WTC11 (cell line): Measurements from ENCODE around the gene RFC2. TPM values are rescaled to one million over a fixed set of nuclear protein-coding genes. Genes with fewer than 3 reads are reported as not detected.
"Not testable (repeated sequence)": the region's sequence is repeated elsewhere in the genome, so short reads cannot be mapped to it uniquely, and the experiment has no call there.

ENCODE experiments used
- ATAC-seq: fragments of 200-7000 bp; cut with Tn5 transposase; 2 replicates; pipeline ENCODE4 v1.10.0; 2021; ENCODE audit warnings: mild to moderate bottlenecking, moderate library complexity
- CTCF ChIA-PET: fragments of 300-600 bp; sonication (Branson Sonifier 250); formaldehyde crosslinking; loops from one replicate; lab custom pipeline; 2021; ENCODE audit warnings: antibody characterized with exemption; lab: Charles Lee
- POLR2A ChIA-PET: fragments of 350-600 bp; sonication (Branson Sonifier 250); formaldehyde crosslinking; loops from one replicate; lab custom pipeline; 2021; ENCODE audit warnings: antibody characterized with exemption; lab: Charles Lee
- DNase-seq: peaks from one replicate; pipeline ENCODE4 v3.0.0; 2021; ENCODE audit warnings: low spot score
- H3K27ac Mint-ChIP-seq: 2 replicates; pipeline ENCODE4 v1.8.0; 2021; ENCODE audit warnings: mixed read lengths
- H3K27me3 Mint-ChIP-seq: 2 replicates; pipeline ENCODE4 v1.8.0; 2021; ENCODE audit warnings: low read depth, mild to moderate bottlenecking, moderate library complexity, mixed read lengths
- H3K36me3 Mint-ChIP-seq: 2 replicates; pipeline ENCODE4 v1.8.0; 2021; ENCODE audit warnings: mixed read lengths
- H3K4me1 Mint-ChIP-seq: 2 replicates; pipeline ENCODE4 v1.8.0; 2022; ENCODE audit warnings: mixed read lengths
- H3K4me3 Mint-ChIP-seq: 2 replicates; pipeline ENCODE4 v1.8.0; 2021; ENCODE audit warnings: mild to moderate bottlenecking, moderate library complexity, mixed read lengths
- H3K9me3 Mint-ChIP-seq: 2 replicates; pipeline ENCODE4 v1.8.0; 2021; ENCODE audit warnings: mixed read lengths
- ATF1 ChIP-seq: sonication (generic); formaldehyde crosslinking; IDR thresholded peaks from 2 replicates; pipeline ENCODE4 v1.8.1; 2023; ENCODE audit warnings: mild to moderate bottlenecking, moderate library complexity, missing genetic modification reagents
- E2F4 ChIP-seq: sonication (generic); formaldehyde crosslinking; IDR thresholded peaks from 2 replicates; pipeline ENCODE4 v1.8.1; 2022; ENCODE audit warnings: low read depth, mild to moderate bottlenecking, moderate library complexity, missing genetic modification reagents, borderline replicate concordance
- ESRRA ChIP-seq: sonication (generic); formaldehyde crosslinking; IDR thresholded peaks from 2 replicates; pipeline ENCODE4 v1.8.1; 2022; ENCODE audit warnings: mild to moderate bottlenecking, missing genetic modification reagents, borderline replicate concordance
- FOXJ3 ChIP-seq: sonication (generic); formaldehyde crosslinking; IDR thresholded peaks from 2 replicates; pipeline ENCODE4 v1.9.0; 2021; ENCODE audit warnings: missing genetic modification reagents, mild to moderate bottlenecking, borderline replicate concordance
- FOXP1 ChIP-seq: sonication (generic); formaldehyde crosslinking; IDR thresholded peaks from 2 replicates; pipeline ENCODE4 v1.8.0; 2022; ENCODE audit warnings: missing genetic modification reagents, mild to moderate bottlenecking, moderate library complexity, borderline replicate concordance
- HMGXB4 ChIP-seq: sonication (generic); formaldehyde crosslinking; IDR thresholded peaks from 2 replicates; pipeline ENCODE4 v1.8.1; 2023; ENCODE audit warnings: mild to moderate bottlenecking, moderate library complexity, missing genetic modification reagents
- PREB ChIP-seq: sonication (generic); formaldehyde crosslinking; IDR thresholded peaks from 2 replicates; pipeline ENCODE4 v1.8.1; 2022; ENCODE audit warnings: mild to moderate bottlenecking, missing genetic modification reagents, moderate library complexity, borderline replicate concordance
- PRRX2 ChIP-seq: fragments of 250-450 bp; sonication (Bioruptor Pico); IDR thresholded peaks from 2 replicates; pipeline ENCODE4 v1.8.0; 2021; ENCODE audit warnings: mild to moderate bottlenecking
- RORB ChIP-seq: fragments of 250-450 bp; sonication (Bioruptor Pico); IDR thresholded peaks from 2 replicates; pipeline ENCODE4 v1.9.0; 2021; ENCODE audit warnings: mild to moderate bottlenecking
- SMAD4 ChIP-seq: sonication (generic); formaldehyde crosslinking; IDR thresholded peaks from 2 replicates; pipeline ENCODE4 v1.8.0; 2022; ENCODE audit warnings: mild to moderate bottlenecking, missing genetic modification reagents
- TEAD1 ChIP-seq: sonication (generic); formaldehyde crosslinking; IDR thresholded peaks from 2 replicates; pipeline ENCODE4 v1.8.0; 2022; ENCODE audit warnings: mild to moderate bottlenecking, missing genetic modification reagents
- USF2 ChIP-seq: sonication (generic); formaldehyde crosslinking; IDR thresholded peaks from 2 replicates; pipeline ENCODE4 v1.8.1; 2023; ENCODE audit warnings: mild to moderate bottlenecking, missing genetic modification reagents, moderate library complexity
- ZNF219 ChIP-seq: sonication (generic); formaldehyde crosslinking; IDR thresholded peaks from 2 replicates; pipeline ENCODE4 v1.8.0; 2023; ENCODE audit warnings: missing genetic modification reagents, mild to moderate bottlenecking, borderline replicate concordance
- ZNF671 ChIP-seq: fragments of 250-450 bp; sonication (Bioruptor Pico); IDR thresholded peaks from 2 replicates; pipeline ENCODE4 v1.8.0; 2021; ENCODE audit warnings: mild to moderate bottlenecking
- total RNA-seq: library from RNA; stranded (reverse); gene quantifications from 3 replicates; pipeline ENCODE4 v1.2.3, GENCODE V29; 2021

RFC2 gene
- total RNA-seq, 1 experiment from 2014 or later, result 80.7 TPM

DNA sequence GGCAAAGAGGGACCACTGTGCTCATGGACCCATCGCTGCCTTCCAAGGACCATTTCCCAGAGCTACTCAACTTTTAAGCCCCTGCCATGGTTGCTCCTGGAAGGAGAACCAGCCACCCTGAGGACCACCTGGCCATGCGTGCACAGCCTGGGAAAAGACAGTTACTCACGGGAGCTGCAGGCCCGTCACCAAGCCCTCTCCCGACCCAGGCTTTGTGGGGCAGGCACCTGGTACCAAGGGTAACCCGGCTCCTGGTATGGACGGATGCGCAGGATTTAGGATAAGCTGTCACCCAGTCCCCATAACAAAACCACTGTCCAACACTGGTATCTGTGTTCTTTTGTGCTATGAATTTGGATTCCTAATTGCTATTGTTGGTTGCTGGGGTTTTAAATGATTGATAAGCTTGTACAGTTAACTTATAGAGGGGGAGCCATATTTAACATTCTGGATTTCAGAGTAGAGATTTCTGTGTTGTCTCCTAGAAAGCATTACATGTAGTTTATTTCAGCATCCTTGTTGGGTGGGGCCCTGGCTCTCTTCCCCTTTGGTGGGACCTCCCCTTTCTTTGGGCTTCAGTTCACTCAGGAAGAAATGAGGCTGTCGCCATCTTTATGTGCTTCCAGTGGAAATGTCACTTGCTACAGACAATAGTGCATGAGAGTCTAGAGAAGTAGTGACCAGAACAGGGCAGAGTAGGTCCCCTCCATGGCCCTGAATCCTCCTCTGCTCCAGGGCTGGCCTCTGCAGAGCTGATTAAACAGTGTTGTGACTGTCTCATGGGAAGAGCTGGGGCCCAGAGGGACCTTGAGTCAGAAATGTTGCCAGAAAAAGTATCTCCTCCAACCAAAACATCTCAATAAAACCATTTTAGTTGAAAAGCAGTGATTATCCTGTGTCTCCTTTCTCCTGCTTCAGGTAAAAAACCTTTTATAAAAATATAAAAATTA lies 25.0 kb downstream of the RFC2 start:
- H3K27me3 Mint-ChIP-seq, result no peaks in the 10 kb centered on the region; the same call in 1 of the 2 replicates
- no peak overlapping the region for H3K27ac Mint-ChIP-seq
- H3K36me3 Mint-ChIP-seq, result peaks cover 41% of the 10 kb centered on the region
- no peak for ATAC-seq
- H3K4me1 Mint-ChIP-seq, result no peaks in the 10 kb centered on the region
- TF ChIP-seq RORB (CRISPR knock-in tag), result no peak
- TF ChIP-seq, all 79 proteins: peak for 0
- Mint-ChIP-seq H3K9me3 (no peaks in the 10 kb centered on the region), H3K4me3 (no peak overlapping the region)
- POLR2A ChIA-PET, result interaction anchor here (0.6 kb wide), 1 partner anchor 12 kb away, joined by 3 read pairs; no protein-coding TSS in a partner anchor
- DNase-seq, result no peak
- CTCF ChIA-PET, result interaction anchor here (1.0 to 3.1 kb wide), 2 partner anchors 172 to 176 kb away, joined by 3 to 11 read pairs; no protein-coding TSS in a partner anchor

DNA sequence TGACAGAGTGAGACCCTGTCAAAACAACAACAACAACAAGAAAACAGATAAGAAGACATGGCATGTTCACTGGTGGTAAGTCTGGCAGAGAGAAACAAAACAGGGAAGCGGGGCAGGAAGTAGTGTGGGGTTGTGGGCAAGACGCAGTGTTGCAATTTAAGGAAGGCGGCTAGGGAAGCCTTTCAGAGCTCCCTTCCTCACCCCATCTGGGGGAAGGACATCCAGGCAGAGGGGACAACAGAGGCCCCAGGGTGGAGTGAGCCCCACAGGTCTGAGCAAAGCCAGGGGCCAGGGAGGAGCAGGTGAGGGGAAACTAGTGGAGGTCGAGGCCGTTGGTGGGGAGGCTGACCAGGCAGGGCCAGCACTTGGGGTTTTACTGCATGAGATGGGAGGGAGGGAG lies 27.6 kb downstream of the RFC2 start:
- ChIA-PET CTCF (interaction anchor here (1.5 to 3.1 kb wide), 3 partner anchors 20 to 179 kb away, joined by 3 to 11 read pairs (median 5); no protein-coding TSS in a partner anchor), POLR2A (no interaction called here)
- ATAC-seq (no peak), DNase-seq (no peak)
- H3K27me3 Mint-ChIP-seq, result no peaks in the 10 kb centered on the region; the same call in 1 of the 2 replicates
- H3K36me3 Mint-ChIP-seq, result peaks cover 28% of the 10 kb centered on the region
- no peaks in the 10 kb centered on the region for H3K9me3 Mint-ChIP-seq
- 0 out of 2 replicates have a peak overlapping the region, but pooled peaks have one; percentile 7 for H3K27ac Mint-ChIP-seq
- H3K4me3 Mint-ChIP-seq, result no peak overlapping the region
- no peak for TF ChIP-seq SMAD4 (CRISPR knock-in tag)
- no peak for TF ChIP-seq TEAD1
- TF ChIP-seq ESRRA, result no peak
- no peak for TF ChIP-seq PRRX2 (CRISPR knock-in tag)
- TF ChIP-seq PREB (CRISPR knock-in tag), result no peak
- H3K4me1 Mint-ChIP-seq, result no peaks in the 10 kb centered on the region

DNA sequence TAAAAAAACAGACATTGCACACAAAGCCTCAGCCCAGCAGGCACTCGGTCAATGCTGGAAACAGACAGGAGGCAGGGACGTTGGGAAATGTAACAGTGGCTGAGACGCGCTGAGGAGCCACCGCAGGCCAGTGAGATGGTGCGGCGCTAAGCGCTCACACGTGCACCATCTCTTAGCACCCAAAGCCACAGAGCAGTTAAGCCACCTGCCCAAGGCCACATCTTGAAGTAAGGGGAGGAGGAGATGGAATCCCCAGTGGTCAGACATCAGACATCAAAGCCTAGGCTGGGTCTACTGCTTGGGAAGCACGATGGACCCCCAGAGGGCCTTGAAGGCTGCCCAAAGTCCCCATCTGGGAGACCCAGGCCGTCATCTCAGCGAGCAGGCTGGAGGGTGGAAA lies 28.8 kb downstream of the RFC2 start:
- Mint-ChIP-seq H3K4me1 (no peaks in the 10 kb centered on the region), H3K27ac (no peak overlapping the region), H3K27me3 (no peaks in the 10 kb centered on the region; the same call in 1 of the 2 replicates), H3K9me3 (no peaks in the 10 kb centered on the region), H3K36me3 (peaks cover 17% of the 10 kb centered on the region), H3K4me3 (no peak overlapping the region)
- ChIA-PET POLR2A (no interaction called here), CTCF (interaction anchor here (3.8 kb wide), 1 partner anchor 19 kb away, joined by 18 read pairs; no protein-coding TSS in a partner anchor)
- no peak for TF ChIP-seq HMGXB4 (CRISPR knock-in tag)
- TF ChIP-seq FOXJ3 (CRISPR knock-in tag), result no peak
- no peak for TF ChIP-seq ZNF219 (CRISPR knock-in tag)
- no peak for TF ChIP-seq FOXP1 (CRISPR knock-in tag)
- no peak for TF ChIP-seq E2F4 (CRISPR knock-in tag)
- TF ChIP-seq USF2 (CRISPR knock-in tag), result no peak
- TF ChIP-seq ATF1 (CRISPR knock-in tag), result no peak
- no peak for TF ChIP-seq ZNF671 (CRISPR knock-in tag)
- ATAC-seq (no peak), DNase-seq (no peak)

GRCh38 chr7:74224907-74225306 lies 29.3 kb downstream of the RFC2 start:
- CTCF ChIA-PET, result interaction anchor here (3.8 kb wide), 1 partner anchor 19 kb away, joined by 18 read pairs; no protein-coding TSS in a partner anchor
- peaks cover 15% of the 10 kb centered on the region for H3K36me3 Mint-ChIP-seq
- H3K9me3 Mint-ChIP-seq, H3K27me3 Mint-ChIP-seq, DNase-seq, ATAC-seq, H3K4me1 Mint-ChIP-seq, H3K4me3 Mint-ChIP-seq, POLR2A ChIA-PET, H3K27ac Mint-ChIP-seq: not testable (repeated sequence)
